CD4-positive, alpha-beta T cell treated with Interleukin-2 at 100 ng/mL for 4 hours (primary cell): ENCODE data around the gene ATP6V1E1.
"Not testable (repeated sequence)": the region's sequence is repeated elsewhere in the genome, so short reads cannot be mapped to it uniquely, and the experiment has no call there.

Experiments
- DNase-seq: peaks from one replicate; pipeline ENCODE4 v3.0.0-alpha.2; 2020; ENCODE audit warnings: low spot score

ATP6V1E1 gene

GRCh38 chr22:17581056-17581455 lies 47.5 kb downstream of the ATP6V1E1 start:
- DNase-seq, result no peak

- DNase-seq, result no peak
Observed at GRCh38 chr22:17580441-17581031, 48.0 kb downstream of the ATP6V1E1 start.

GRCh38 chr22:17579535-17579981 lies 49.0 kb downstream of the ATP6V1E1 start:
- no peak for DNase-seq

- no peak for DNase-seq
Observed at GRCh38 chr22:17578136-17578754, 50.3 kb downstream of the ATP6V1E1 start.

GRCh38 chr22:17576470-17576869 lies 52.1 kb downstream of the ATP6V1E1 start:
- DNase-seq, result no peak

- no peak for DNase-seq
Observed at GRCh38 chr22:17575681-17576080, 52.9 kb downstream of the ATP6V1E1 start.

GRCh38 chr22:17575151-17575550 lies 53.4 kb downstream of the ATP6V1E1 start:
- no peak for DNase-seq

GRCh38 chr22:17570851-17571631 lies 57.5 kb downstream of the ATP6V1E1 start:
- DNase-seq, result no peak

- DNase-seq, result no peak
Observed at GRCh38 chr22:17569971-17570511, 58.5 kb downstream of the ATP6V1E1 start.

GRCh38 chr22:17566776-17567175 lies 61.8 kb downstream of the ATP6V1E1 start:
- no peak for DNase-seq

GRCh38 chr22:17566016-17566687 lies 62.4 kb downstream of the ATP6V1E1 start:
- not testable (repeated sequence) for DNase-seq

- DNase-seq, result no peak
Observed at GRCh38 chr22:17563936-17564391, 64.6 kb downstream of the ATP6V1E1 start.

- DNase-seq, result no peak
Observed at GRCh38 chr22:17562906-17563870, 65.4 kb downstream of the ATP6V1E1 start, which contains the start of gene SLC25A18. TSS of gene SLC25A18 (plus strand) at chr22:17563498. CDS start at chr22:17579945, 16,447 bp downstream.

GRCh38 chr22:17559188-17559587 lies 69.4 kb downstream of the ATP6V1E1 start:
- DNase-seq, result no peak

- DNase-seq, result no peak
Observed at GRCh38 chr22:17554814-17555213, 73.7 kb downstream of the ATP6V1E1 start.

- no peak for DNase-seq
Observed at GRCh38 chr22:17552737-17553136, 75.8 kb downstream of the ATP6V1E1 start.

GRCh38 chr22:17549655-17550054 lies 78.9 kb downstream of the ATP6V1E1 start:
- no peak for DNase-seq

GRCh38 chr22:17549183-17549582 lies 79.4 kb downstream of the ATP6V1E1 start:
- DNase-seq, result no peak

- no peak for DNase-seq
Observed at GRCh38 chr22:17548756-17549035, 79.9 kb downstream of the ATP6V1E1 start.

GRCh38 chr22:17548010-17548755 lies 80.4 kb downstream of the ATP6V1E1 start:
- no peak for DNase-seq
